ENCODE data around the gene WNT9B. TPM values are rescaled to one million over a fixed set of nuclear protein-coding genes. Genes with fewer than 3 reads are reported as not detected.

The WNT9B gene
- polyA plus RNA-seq, 3 donors from 2014 or later, result not detected

GRCh38 chr17:46886310-46886663, 34.9 kb downstream of the WNT9B start:
- peaks cover 0 to 3% (median 2%) of the 10 kb centered on the region in 3 donors for H3K27me3 Mint-ChIP-seq (ENCODE audit: low read depth in 3 of 3)

GRCh38 chr17:46887717-46888116, 36.3 kb downstream of the WNT9B start:
- no peaks in the 10 kb centered on the region for H3K36me3 Mint-ChIP-seq
- H3K27me3 Mint-ChIP-seq (ENCODE audit: low read depth in 3 of 3), result peaks cover 2 to 5% (median 3%) of the 10 kb centered on the region in 3 donors
- H3K4me3 Mint-ChIP-seq, result no peak overlapping the region
- no peak overlapping the region for H3K27ac Mint-ChIP-seq
- H3K4me1 Mint-ChIP-seq, result no peaks in the 10 kb centered on the region
- no peak for DNase-seq
- no peaks in the 10 kb centered on the region for H3K9me3 Mint-ChIP-seq

More at GRCh38 chr17:46886310-46886663, 34.9 kb downstream of the WNT9B start:
- no peaks in the 10 kb centered on the region for H3K9me3 Mint-ChIP-seq
- H3K4me1 Mint-ChIP-seq, result no peaks in the 10 kb centered on the region
- H3K4me3 Mint-ChIP-seq, result no peak overlapping the region
- no peaks in the 10 kb centered on the region for H3K36me3 Mint-ChIP-seq
- no peak for DNase-seq
- no peak overlapping the region for H3K27ac Mint-ChIP-seq

GRCh38 chr17:46888727-46889126, 37.3 kb downstream of the WNT9B start:
- Mint-ChIP-seq H3K9me3 (no peaks in the 10 kb centered on the region), H3K27me3 (ENCODE audit: low read depth in 3 of 3) (peaks cover 3 to 7% (median 4%) of the 10 kb centered on the region in 3 donors), H3K27ac (no peak overlapping the region), H3K36me3 (no peaks in the 10 kb centered on the region), H3K4me3 (no peak overlapping the region), H3K4me1 (no peaks in the 10 kb centered on the region)
- no peak for DNase-seq

DNA sequence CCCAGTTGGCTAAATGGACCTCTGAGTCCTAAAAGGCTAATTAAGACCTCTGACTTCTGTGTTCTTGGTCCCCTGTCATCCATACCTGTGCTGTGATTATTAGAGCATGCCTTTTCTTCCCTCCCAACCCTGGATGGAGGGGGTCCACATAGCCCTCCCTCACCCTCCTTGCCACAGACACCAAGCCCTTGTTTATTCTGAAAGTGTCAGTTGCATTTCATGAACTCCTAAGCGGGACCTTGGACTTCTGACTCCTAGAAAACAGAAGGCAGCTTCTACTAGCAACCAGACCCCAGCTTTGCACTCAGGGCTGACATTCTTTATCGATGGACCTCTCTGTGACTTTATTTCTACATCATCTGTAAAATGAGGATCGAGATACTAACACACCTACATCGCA, 38.1 kb downstream of the WNT9B start:
- H3K36me3 Mint-ChIP-seq, result no peaks in the 10 kb centered on the region

DNA sequence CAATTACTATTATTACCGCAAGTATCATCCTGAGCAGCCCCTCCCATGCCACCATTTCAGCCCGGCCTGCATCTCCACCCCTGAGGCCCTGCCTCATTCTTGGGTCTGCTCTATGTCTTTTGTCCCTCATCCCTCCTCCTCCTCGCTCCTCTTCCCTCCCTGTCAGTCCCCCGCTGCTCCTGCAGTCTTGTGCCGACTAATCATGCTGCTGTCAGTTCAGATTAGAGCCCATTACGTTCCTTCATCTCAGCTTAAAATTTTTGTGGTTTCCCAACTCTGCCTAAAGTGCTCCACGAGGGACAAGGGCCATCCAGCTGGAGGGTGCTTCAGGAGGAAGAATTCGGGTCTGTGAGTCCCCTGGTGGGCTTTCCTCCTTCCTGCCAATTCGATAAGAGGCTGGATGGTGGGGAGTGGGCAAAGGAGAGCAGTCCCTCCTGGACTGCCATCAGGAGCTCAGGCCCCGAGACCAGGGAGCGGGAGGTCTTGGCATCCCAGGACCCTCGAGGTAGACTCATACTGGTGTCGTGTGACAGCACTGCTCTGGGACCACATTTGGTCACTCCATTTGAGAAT, 38.7 kb downstream of the WNT9B start:
- no peak for DNase-seq
- H3K4me3 Mint-ChIP-seq, result no peak overlapping the region
- H3K4me1 Mint-ChIP-seq, result no peaks in the 10 kb centered on the region
- no peak overlapping the region for H3K27ac Mint-ChIP-seq
- H3K9me3 Mint-ChIP-seq, result no peaks in the 10 kb centered on the region
- peaks cover 3 to 7% (median 4%) of the 10 kb centered on the region in 3 donors for H3K27me3 Mint-ChIP-seq (ENCODE audit: low read depth in 3 of 3)
- no peaks in the 10 kb centered on the region for H3K36me3 Mint-ChIP-seq

More for the DNA sequence above, 38.1 kb downstream of the WNT9B start:
- no peak for DNase-seq
- H3K9me3 Mint-ChIP-seq, result no peaks in the 10 kb centered on the region
- H3K27me3 Mint-ChIP-seq (ENCODE audit: low read depth in 3 of 3), result peaks cover 3 to 7% (median 4%) of the 10 kb centered on the region in 3 donors
- no peaks in the 10 kb centered on the region for H3K4me1 Mint-ChIP-seq
- no peak overlapping the region for H3K4me3 Mint-ChIP-seq
- H3K27ac Mint-ChIP-seq, result no peak overlapping the region

- Mint-ChIP-seq H3K36me3 (no peaks in the 10 kb centered on the region), H3K4me3 (no peak overlapping the region), H3K27me3 (ENCODE audit: low read depth in 3 of 3) (peaks cover 3 to 7% (median 4%) of the 10 kb centered on the region in 3 donors)
These were observed 39.3 kb downstream of the WNT9B start for GRCh38 chr17:46890638-46891037.

GRCh38 chr17:46892192-46892703, 40.9 kb downstream of the WNT9B start:
- Mint-ChIP-seq H3K4me3 (no peak overlapping the region), H3K9me3 (no peaks in the 10 kb centered on the region), H3K27me3 (ENCODE audit: low read depth in 3 of 3) (peaks cover 2 to 7% (median 3%) of the 10 kb centered on the region in 3 donors), H3K27ac (no peak overlapping the region), H3K4me1 (no peaks in the 10 kb centered on the region), H3K36me3 (no peaks in the 10 kb centered on the region)
- no peak for DNase-seq

More at GRCh38 chr17:46890638-46891037, 39.3 kb downstream of the WNT9B start:
- Mint-ChIP-seq H3K27ac (no peak overlapping the region), H3K9me3 (no peaks in the 10 kb centered on the region), H3K4me1 (no peaks in the 10 kb centered on the region)
- no peak for DNase-seq

GRCh38 chr17:46894024-46894423, 42.6 kb downstream of the WNT9B start:
- Mint-ChIP-seq H3K36me3 (no peaks in the 10 kb centered on the region), H3K27me3 (ENCODE audit: low read depth in 3 of 3) (peaks cover 0 to 7% (median 4%) of the 10 kb centered on the region in 3 donors), H3K4me1 (no peaks in the 10 kb centered on the region), H3K9me3 (no peaks in the 10 kb centered on the region), H3K4me3 (no peak overlapping the region), H3K27ac (no peak overlapping the region)
- no peak for DNase-seq

DNA sequence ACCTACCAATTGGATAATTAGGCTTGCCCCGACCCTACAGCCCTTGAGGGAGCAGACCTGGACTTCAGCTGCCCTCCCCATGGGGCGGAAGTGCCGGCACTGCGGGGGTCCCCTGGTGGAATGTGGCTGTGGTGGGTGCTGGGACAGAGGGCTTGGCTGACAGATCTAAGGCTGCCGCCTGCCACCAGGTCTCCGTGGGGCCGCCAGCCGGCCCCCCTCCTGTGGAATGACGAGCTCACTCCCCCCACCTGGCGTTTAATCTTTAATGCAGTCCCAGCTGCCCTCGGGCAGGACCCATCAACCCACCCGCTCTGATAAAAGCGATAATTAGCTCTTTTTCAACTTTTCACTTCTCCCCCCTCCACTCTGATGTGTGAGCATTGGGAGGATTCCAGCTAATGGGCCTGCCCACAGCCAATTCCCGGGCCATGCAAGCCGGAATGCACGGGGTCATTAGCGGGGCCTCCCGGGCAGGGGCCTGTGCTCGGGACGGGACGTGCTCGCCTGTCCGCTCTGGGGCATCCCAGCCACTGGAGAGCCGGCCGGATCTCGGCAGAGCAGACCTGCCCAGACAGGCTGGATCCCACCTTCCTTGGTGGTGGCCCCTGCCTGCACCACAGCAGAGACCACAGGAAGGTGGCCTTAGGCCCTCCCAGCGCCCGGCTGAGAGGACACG, 43.2 kb downstream of the WNT9B start:
- H3K27me3 Mint-ChIP-seq (ENCODE audit: low read depth in 3 of 3), result peaks cover 0 to 7% (median 5%) of the 10 kb centered on the region in 3 donors
- no peak for DNase-seq
- H3K4me1 Mint-ChIP-seq, result no peaks in the 10 kb centered on the region
- no peaks in the 10 kb centered on the region for H3K9me3 Mint-ChIP-seq
- no peak overlapping the region for H3K27ac Mint-ChIP-seq
- H3K4me3 Mint-ChIP-seq, result no peak overlapping the region
- H3K36me3 Mint-ChIP-seq, result no peaks in the 10 kb centered on the region

- no peak for DNase-seq
- no peaks in the 10 kb centered on the region for H3K36me3 Mint-ChIP-seq
- no peak overlapping the region for H3K27ac Mint-ChIP-seq
- H3K9me3 Mint-ChIP-seq, result no peaks in the 10 kb centered on the region
- H3K27me3 Mint-ChIP-seq (ENCODE audit: low read depth in 3 of 3), result peaks cover 0 to 7% (median 5%) of the 10 kb centered on the region in 3 donors
- no peaks in the 10 kb centered on the region for H3K4me1 Mint-ChIP-seq
- no peak overlapping the region for H3K4me3 Mint-ChIP-seq
These were observed 43.8 kb downstream of the WNT9B start for GRCh38 chr17:46895171-46895570.

DNA sequence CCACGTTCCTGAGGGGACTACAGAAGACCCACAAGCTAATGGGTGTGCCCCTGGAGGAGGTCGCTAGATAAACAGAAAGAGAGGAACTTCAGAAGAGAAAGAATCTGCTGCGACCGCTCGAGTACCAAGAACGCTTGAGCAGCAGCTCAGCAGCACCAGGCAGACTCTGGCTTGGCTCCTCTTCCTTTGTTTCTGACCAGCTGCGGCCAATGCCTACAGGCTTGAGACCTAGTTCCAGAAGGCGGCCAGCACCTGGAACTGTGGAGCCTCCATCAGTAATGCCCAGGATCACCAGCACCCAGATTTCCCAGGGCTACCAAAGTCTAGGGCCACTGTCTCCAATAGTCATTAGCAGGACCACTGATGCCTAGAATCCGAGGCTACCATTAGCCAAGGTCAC, 45.6 kb downstream of the WNT9B start:
- no peaks in the 10 kb centered on the region for H3K9me3 Mint-ChIP-seq
- H3K4me3 Mint-ChIP-seq, result no peak overlapping the region
- H3K4me1 Mint-ChIP-seq, result no peaks in the 10 kb centered on the region
- DNase-seq, result no peak
- no peak overlapping the region for H3K27ac Mint-ChIP-seq
- H3K27me3 Mint-ChIP-seq (ENCODE audit: low read depth in 3 of 3), result peaks cover 2 to 11% (median 7%) of the 10 kb centered on the region in 3 donors
- H3K36me3 Mint-ChIP-seq, result no peaks in the 10 kb centered on the region

- no peak overlapping the region for H3K27ac Mint-ChIP-seq
- no peak for DNase-seq
- H3K9me3 Mint-ChIP-seq, result no peaks in the 10 kb centered on the region
- no peaks in the 10 kb centered on the region for H3K4me1 Mint-ChIP-seq
- no peaks in the 10 kb centered on the region for H3K36me3 Mint-ChIP-seq
- no peak overlapping the region for H3K4me3 Mint-ChIP-seq
- peaks cover 2 to 10% (median 3%) of the 10 kb centered on the region in 3 donors for H3K27me3 Mint-ChIP-seq (ENCODE audit: low read depth in 3 of 3)
These were observed 47.0 kb downstream of the WNT9B start for GRCh38 chr17:46898364-46898763.

GRCh38 chr17:46898860-46899259, 47.5 kb downstream of the WNT9B start:
- no peak overlapping the region for H3K27ac Mint-ChIP-seq
- no peak overlapping the region for H3K4me3 Mint-ChIP-seq
- H3K36me3 Mint-ChIP-seq, result no peaks in the 10 kb centered on the region
- no peaks in the 10 kb centered on the region for H3K9me3 Mint-ChIP-seq
- no peak for DNase-seq
- no peaks in the 10 kb centered on the region for H3K4me1 Mint-ChIP-seq
- peaks cover 2 to 9% (median 2%) of the 10 kb centered on the region in 3 donors for H3K27me3 Mint-ChIP-seq (ENCODE audit: low read depth in 3 of 3)

- peaks cover 2 to 9% (median 5%) of the 10 kb centered on the region in 3 donors for H3K27me3 Mint-ChIP-seq (ENCODE audit: low read depth in 3 of 3)
- H3K36me3 Mint-ChIP-seq, result no peaks in the 10 kb centered on the region
- H3K9me3 Mint-ChIP-seq, result no peaks in the 10 kb centered on the region
- no peak for DNase-seq
- H3K27ac Mint-ChIP-seq, result no peak overlapping the region
- no peak overlapping the region for H3K4me3 Mint-ChIP-seq
- H3K4me1 Mint-ChIP-seq, result peaks cover 0 to 4% of the 10 kb centered on the region in 2 donors
These were observed 49.9 kb downstream of the WNT9B start for GRCh38 chr17:46901291-46901690.

All from immature natural killer cell (primary cell).